ENCODE measurements around the gene OPCML. TPM values are rescaled to one million over a fixed set of nuclear protein-coding genes. Genes with fewer than 3 reads are reported as not detected.

Gene OPCML
- total RNA-seq, 4 donors from 2014 or later: 0.16 TPM; not detected in 3

- H3K4me3 ChIP-seq (ENCODE audit: low read depth, poor library complexity, severe bottlenecking): no peak overlapping the region
- WGBS, 2 donors: 71 to 72% methylated on average over 7 of the region's 7 CpGs
- intact Hi-C loops (cut with DNase I; ENCODE audit: low total_unique reads): no loop called here
- no peak for DNase-seq (ENCODE audit: low spot score in 2 of 2)
- TF ChIP-seq CTCF (IDR thresholded peaks at IDR 0.05) (no peak), POLR2A (IDR thresholded peaks at IDR 0.05) (no peak)
Measured at GRCh38 chr11:133399855-133400625, 132.3 kb downstream of the OPCML start.

GRCh38 chr11:133399294-133399693, 133.0 kb downstream of the OPCML start:
- 79 to 88% methylated on average over 2 of the region's 2 CpGs for WGBS, 2 donors
- intact Hi-C loops (cut with DNase I; ENCODE audit: low total_unique reads): no loop called here
- TF ChIP-seq CTCF (IDR thresholded peaks at IDR 0.05) (no peak), POLR2A (IDR thresholded peaks at IDR 0.05) (no peak)
- no peak for DNase-seq (ENCODE audit: low spot score in 2 of 2)
- no peak overlapping the region for H3K4me3 ChIP-seq (ENCODE audit: low read depth, poor library complexity, severe bottlenecking)

GRCh38 chr11:133390803-133391202, 141.5 kb downstream of the OPCML start:
- intact Hi-C loops (cut with DNase I; ENCODE audit: low total_unique reads): no loop called here
- no peak overlapping the region for H3K4me3 ChIP-seq (ENCODE audit: low read depth, poor library complexity, severe bottlenecking)
- WGBS, 2 donors: 70 to 72% methylated on average over 14 of the region's 14 CpGs
- no peak for DNase-seq (ENCODE audit: low spot score in 2 of 2)
- TF ChIP-seq POLR2A (IDR thresholded peaks at IDR 0.05): no peak
- no peak for TF ChIP-seq CTCF (IDR thresholded peaks at IDR 0.05)

- no peak overlapping the region for H3K4me3 ChIP-seq (ENCODE audit: low read depth, poor library complexity, severe bottlenecking)
- WGBS, 2 donors: 77 to 80% methylated on average over 5 of the region's 5 CpGs
- intact Hi-C loops (cut with DNase I; ENCODE audit: low total_unique reads): no loop called here
- no peak for TF ChIP-seq CTCF (IDR thresholded peaks at IDR 0.05)
- TF ChIP-seq POLR2A (IDR thresholded peaks at IDR 0.05): no peak
- DNase-seq (ENCODE audit: low spot score in 2 of 2): no peak
Measured at GRCh38 chr11:133388975-133389568, 143.2 kb downstream of the OPCML start.

GRCh38 chr11:133388260-133388659, 144.0 kb downstream of the OPCML start:
- H3K4me3 ChIP-seq (ENCODE audit: low read depth, poor library complexity, severe bottlenecking): no peak overlapping the region
- DNase-seq (ENCODE audit: low spot score in 2 of 2): no peak
- intact Hi-C loops (cut with DNase I; ENCODE audit: low total_unique reads): no loop called here
- TF ChIP-seq CTCF (IDR thresholded peaks at IDR 0.05) (no peak), POLR2A (IDR thresholded peaks at IDR 0.05) (no peak)
- WGBS, 2 donors: 74 to 81% methylated on average over 2 of the region's 2 CpGs

Data from lower leg skin (tissue), 4 donors.